GM13976 (cell line): ENCODE measurements around the gene EHMT1.
"Not testable (repeated sequence)": the region's sequence is repeated elsewhere in the genome, so short reads cannot be mapped to it uniquely, and the experiment has no call there.

ENCODE experiments used
- DNase-seq: peaks from one replicate; pipeline ENCODE4 v3.0.0; 2012; ENCODE audit warnings: low spot score
- in situ Hi-C: fragments of 300-500 bp; cut with MboI; formaldehyde crosslinking; loops from one replicate; pipeline ENCODE4 v1.12.0; 2022; ENCODE audit warnings: low sequenced_read_pairs, mixed read lengths, inconsistent platforms; ENCODE audit not compliant: unreplicated experiment
- TF ChIP-seq, protein P1 (sequence below): IDR thresholded peaks from 2 replicates; pipeline ENCODE4 v1.5.1; 2012; ENCODE audit warnings: borderline replicate concordance, mild to moderate bottlenecking; ENCODE audit not compliant: insufficient read depth; ENCODE audit errors: extremely low read depth, missing control alignments, control extremely low read depth

EHMT1 gene

DNA sequence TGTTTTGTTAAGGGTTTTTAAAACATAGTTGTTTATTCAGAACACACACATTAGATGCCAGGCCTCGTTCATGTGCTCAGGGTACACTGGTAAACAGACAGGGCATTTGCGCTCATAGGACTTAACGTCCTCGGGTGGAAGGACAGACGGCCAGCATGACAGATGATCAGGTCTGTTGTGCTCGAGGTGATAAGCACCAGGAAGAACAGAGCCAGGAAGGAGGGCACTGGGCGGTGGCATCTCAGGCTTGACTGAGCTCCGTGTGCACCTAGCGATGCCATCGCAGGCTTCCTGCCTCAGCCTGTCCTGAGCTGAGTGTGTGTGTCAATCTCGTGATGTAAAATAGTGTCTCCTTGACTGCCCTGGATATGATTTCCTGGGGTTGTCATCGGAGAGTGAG, 96.5 kb downstream of the EHMT1 start:
- in situ Hi-C loops: no loop called here
- DNase-seq: no peak
- TF ChIP-seq, protein P1, sequence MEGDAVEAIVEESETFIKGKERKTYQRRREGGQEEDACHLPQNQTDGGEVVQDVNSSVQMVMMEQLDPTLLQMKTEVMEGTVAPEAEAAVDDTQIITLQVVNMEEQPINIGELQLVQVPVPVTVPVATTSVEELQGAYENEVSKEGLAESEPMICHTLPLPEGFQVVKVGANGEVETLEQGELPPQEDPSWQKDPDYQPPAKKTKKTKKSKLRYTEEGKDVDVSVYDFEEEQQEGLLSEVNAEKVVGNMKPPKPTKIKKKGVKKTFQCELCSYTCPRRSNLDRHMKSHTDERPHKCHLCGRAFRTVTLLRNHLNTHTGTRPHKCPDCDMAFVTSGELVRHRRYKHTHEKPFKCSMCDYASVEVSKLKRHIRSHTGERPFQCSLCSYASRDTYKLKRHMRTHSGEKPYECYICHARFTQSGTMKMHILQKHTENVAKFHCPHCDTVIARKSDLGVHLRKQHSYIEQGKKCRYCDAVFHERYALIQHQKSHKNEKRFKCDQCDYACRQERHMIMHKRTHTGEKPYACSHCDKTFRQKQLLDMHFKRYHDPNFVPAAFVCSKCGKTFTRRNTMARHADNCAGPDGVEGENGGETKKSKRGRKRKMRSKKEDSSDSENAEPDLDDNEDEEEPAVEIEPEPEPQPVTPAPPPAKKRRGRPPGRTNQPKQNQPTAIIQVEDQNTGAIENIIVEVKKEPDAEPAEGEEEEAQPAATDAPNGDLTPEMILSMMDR: no peak

DNA sequence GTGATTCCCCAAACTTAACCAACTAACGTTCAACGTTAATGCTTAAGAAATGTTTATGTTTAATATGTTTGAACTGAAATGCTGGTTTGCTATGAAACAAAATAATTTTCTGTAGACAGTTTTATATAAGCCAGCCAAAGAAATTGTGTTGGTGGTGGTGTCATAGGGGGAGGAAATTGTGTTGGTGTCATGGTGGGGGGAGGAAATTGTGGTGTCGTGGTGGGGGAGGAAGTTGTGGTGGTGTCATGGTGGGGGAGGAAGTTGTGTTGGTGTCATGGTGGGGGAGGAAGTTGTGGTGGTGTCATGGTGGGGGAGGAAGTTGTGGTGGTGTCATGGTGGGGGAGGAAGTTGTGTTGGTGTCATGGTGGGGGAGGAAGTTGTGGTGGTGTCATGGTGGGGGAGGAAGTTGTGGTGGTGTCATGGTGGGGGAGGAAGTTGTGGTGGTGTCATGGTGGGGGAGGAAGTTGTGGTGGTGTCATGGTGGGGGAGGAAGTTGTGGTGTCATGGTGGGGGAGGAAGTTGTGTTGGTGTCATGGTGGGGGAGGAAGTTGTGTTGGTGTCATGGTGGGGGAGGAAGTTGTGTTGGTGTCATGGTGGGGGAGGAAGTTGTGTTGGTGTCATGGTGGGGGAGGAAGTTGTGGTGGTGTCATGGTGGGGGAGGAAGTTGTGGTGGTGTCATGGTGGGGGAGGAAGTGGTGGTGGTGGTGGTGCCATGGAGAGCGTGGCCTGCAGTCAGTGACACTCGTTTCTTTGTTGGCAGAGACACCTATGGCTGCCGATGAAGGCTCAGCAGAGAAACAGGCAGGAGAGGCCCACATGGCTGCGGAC, 97.3 kb downstream of the EHMT1 start:
- in situ Hi-C loops, DNase-seq: not testable (repeated sequence)

DNA sequence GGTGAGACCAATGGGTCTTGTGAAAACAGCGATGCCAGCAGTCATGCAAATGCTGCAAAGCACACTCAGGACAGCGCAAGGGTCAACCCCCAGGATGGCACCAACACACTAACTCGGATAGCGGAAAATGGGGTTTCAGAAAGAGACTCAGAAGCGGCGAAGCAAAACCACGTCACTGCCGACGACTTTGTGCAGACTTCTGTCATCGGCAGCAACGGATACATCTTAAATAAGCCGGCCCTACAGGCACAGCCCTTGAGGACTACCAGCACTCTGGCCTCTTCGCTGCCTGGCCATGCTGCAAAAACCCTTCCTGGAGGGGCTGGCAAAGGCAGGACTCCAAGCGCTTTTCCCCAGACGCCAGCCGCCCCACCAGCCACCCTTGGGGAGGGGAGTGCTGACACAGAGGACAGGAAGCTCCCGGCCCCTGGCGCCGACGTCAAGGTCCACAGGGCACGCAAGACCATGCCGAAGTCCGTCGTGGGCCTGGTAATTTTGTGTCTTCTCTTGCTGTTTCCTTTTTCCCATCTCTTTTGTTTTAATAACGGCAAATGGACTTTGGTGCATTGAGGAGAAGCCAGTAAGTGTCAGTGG, 98.0 kb downstream of the EHMT1 start:
- DNase-seq: no peak
- TF ChIP-seq, protein P1: no peak
- in situ Hi-C loops: no loop called here

DNA sequence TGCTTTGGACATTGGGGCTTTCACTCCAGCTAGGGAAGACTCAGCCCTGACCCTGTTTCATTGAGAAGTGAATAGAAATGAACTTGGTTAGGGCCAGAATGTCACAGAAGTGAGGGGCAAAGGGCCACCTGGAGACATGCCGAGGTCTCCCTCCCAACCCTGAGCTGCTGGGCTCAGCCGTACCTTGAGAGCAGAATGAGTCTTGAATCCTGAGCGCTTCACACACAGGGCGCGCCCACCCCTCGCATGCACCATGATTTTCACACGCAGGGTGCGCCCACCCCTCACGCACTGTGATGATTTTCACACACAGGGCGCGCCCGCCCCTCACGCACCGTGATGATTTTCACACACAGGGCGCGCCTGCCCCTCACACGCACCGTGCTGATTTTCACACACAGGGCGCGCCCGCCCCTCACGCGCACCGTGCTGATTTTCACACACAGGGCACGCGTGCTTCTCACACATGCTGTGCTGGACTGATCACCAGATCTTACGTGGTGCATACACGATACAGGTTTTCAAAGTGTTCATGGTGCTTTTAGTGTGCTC, 99.0 kb downstream of the EHMT1 start:
- DNase-seq: no peak
- TF ChIP-seq, protein P1: no peak
- in situ Hi-C loops: no loop called here

DNA sequence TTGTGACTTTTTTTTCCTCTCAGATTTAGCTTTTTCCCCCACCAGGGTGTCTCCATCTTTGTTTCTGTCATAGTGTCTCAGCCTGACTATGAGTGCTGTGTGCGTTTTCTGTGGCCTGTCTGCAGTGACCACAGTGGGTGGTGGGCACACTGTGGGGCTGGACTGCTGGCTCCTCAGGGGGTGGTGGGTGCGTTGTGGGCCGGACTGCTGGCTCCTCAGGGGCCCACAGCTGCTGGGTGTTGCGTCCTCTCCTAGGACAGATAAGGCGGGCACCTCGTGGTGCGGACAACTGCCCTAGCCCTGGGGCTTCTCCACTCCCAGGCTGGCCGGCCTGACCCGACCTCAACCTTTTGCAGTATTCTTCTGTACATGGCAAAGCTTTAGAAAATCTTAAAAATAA, 100.4 kb downstream of the EHMT1 start:
- TF ChIP-seq, protein P1: no peak
- in situ Hi-C loops: no loop called here
- DNase-seq: no peak

DNA sequence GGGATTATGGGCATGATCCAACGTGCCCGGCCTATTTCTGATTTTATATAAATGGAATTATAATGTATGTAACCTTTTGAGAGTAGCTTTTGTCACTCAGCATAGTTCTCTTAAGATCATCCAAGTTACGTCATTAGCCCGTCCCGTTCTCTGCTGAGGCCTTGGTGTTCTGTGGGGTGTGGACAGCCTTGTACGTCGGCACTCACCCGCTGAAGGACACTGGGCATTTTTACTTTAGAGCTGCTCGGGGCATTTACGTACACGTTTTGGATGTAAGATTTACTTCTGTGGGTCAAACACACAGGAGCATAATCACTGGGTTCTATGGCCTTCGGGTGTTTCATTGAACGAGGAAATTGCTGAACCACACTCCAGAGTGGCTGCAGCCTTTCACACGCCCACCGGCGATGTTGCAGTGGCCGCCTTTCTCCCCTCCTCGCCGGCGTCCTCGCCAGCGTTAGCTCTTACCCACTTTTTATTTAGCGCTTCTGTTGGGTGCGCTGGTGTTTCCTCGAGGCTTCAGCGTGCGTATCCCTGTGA, 101.8 kb downstream of the EHMT1 start:
- TF ChIP-seq, protein P1: no peak
- in situ Hi-C loops: no loop called here
- DNase-seq: no peak

DNA sequence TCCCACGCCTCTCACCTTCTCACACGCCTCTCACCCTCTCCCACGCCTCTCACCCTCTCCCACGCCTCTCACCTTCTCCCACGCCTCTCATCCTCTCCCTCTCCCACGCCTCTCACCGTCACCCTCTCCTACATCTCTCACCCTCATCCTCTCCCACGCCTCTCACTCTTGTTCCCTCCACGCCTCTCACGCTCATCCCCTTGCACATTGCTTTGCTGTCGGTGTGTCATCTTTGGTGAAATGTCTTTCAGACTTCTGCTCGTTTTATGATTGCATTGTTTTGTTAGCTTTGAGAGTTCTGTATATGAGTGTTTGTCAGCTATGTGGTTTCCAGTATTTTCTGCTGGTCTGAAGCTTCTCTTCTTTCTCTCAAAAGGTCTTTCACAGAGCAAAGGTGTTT, 102.7 kb downstream of the EHMT1 start:
- no peak for DNase-seq
- TF ChIP-seq, protein P1: no peak
- in situ Hi-C loops: no loop called here
